Stimulated activated CD4-positive, alpha-beta T cell treated with anti-CD3 and anti-CD28 coated beads, Interleukin-12 subunit alpha, Interleukin-12 subunit beta, amount 100 ng/mL, for 24 hours (primary cell): ENCODE results near the gene HACD3.

Source experiments
- DNase-seq, 2 experiments: peaks; one replicate each; pipeline ENCODE4 v3.0.0-alpha.2; 2020; ENCODE audit warnings: low read depth in 2 of 2

HACD3 gene

DNA sequence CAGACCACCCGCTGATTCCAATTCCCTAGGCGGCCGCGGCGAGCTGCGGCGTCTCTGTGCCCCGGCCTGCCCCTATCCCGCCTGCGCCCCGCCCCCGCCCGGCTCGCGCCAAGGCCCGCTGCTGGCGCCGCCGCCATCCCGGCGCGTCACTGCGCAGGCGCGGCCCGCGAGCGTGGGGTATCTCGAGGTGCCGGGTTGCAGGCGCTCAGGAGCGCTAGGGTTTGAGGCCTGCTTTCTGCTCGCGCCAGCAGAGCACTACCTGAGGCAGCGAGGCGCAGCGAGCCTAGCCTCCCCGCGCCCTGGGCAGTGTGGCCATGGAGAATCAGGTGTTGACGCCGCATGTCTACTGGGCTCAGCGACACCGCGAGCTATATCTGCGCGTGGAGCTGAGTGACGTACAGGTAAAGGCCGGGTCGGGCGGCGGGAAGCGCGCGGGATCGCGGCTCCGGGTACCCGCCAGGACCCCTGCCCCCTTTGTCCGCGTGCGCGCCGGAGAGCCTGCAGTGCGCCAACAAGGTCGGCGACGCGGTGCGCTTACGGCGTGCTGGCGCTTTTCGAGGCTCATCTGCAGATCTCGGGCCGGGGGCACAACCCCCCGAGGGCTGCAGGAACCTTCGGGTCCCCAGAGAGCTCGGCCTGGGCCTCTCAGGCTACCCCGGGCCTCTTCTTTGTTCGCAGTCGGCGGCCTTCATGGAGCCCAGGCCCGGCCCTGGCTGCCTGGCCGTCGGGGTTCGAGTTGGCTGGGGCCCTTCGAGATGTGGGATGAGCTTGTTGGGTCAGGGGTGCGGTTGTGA, at the start of gene HACD3:
Gene HACD3, plus strand, starts transcription at position 146 of the 794 bp plus-strand sequence. Its CDS starts 169 bp downstream, at position 315.
- peak; percentile 74 to 90 for DNase-seq

DNA sequence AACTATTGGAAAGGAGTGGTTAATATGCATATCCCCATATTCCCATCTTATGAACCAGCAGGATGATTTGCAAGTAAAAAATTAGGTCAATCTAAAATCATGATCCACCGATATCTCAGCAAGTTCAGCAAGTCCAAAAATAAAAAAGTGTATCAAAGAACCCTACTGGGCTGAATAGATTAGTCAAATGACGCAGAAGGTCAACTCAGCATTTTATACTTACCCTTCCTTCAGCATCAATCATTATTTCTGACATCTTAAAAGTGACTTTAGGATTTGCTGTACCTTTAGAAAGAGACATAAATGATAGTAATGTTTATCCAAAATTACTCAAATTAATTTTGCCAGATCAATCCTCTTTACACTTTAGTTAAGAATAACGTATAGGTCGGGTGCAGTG, 45.4 kb upstream of the HACD3 start:
- DNase-seq: no peak

DNA sequence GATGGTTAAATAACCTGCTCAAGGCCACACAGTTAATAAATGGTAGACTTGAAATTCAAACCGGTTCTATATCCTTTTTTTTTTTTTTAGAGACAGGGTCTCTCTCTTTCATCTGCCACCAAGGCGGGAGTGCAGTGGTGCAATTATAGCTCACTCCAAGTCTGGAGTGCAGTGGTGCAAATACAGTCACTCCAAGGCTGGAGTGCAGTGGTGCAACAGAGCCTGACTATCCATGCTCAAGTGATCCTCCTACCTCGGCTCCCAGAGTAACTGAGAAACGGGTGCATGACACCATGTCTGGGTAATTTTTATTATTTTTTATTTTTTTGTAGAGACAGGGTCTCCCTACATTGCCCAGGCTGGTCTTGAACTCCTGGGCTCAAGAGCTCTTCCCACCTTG, 36.2 kb upstream of the HACD3 start:
- no peak for DNase-seq

DNA sequence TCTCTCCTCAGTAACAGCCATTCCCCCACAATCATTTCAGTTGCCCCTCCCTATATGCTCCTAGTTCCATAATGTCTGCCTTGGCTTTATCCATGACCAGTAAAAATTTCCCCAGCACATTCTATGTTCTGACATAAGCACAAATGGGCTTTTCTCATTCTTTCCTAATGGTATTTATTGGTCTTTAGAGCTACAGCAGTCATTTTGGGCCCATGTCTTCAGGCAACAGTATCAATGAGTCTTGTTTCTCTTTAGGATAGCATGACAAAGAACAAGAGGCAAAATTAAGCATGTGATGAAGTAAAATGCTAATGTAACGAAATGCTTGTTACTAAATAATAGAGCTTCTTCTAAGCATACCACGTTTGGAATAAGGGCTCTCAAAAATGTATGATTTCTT, 20.9 kb upstream of the HACD3 start:
- DNase-seq: no peak

DNA sequence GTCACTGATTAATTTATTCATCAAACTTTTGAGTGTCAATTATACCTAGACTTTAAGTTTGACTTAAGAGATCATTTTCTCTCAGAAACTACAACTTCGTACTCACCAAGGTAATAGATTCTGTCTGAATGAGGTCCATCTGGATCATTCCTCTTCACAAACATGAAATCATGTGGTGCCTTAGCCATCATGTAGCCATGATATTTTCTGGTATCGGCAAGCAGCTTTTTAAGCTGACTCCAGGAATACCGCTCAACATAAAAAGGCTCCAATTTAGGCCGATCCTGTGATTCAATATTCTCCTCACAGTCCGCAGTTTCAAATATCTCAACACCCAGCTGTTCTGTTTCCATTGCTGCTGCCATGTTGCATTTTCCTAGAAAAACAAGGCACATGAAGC, 18.1 kb upstream of the HACD3 start:
- no peak for DNase-seq

DNA sequence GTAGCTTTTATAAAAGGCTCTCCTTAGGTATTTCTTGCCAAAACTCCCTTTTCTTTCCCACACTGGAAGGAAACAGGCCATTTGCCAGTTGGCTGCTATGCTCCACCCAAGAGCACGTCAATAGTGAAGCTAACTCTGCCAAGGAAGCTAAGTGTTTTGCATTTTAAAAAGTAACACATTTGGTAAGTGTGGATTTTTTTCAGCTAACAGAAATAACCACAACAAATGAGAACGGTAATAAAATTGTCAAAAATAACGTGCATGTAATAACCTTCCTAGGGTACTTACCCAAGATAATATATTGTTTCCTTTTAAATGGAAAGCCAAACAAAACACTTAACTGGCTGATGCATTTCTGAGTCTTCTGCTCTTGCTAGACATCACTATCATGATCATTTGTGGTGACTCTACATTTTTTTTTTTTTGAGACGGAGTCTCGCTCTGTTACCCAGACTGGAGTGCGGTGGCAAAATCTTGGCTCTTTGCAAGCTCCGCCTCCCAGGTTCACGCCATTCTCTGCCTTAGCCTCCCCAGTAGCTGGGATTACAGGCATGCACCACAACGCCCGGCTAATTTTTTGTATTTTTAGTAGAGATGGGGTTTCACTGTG, 17.4 kb upstream of the HACD3 start:
- DNase-seq: no peak

GRCh38 chr15:65516997-65517865, 13.0 kb upstream of the HACD3 start, which contains the start of gene DPP8:
Gene DPP8, minus strand, starts transcription at chr15:65517689. Its CDS starts 5,136 bp downstream, at chr15:65512553.
- DNase-seq: peak; percentile 90 to 91

DNA sequence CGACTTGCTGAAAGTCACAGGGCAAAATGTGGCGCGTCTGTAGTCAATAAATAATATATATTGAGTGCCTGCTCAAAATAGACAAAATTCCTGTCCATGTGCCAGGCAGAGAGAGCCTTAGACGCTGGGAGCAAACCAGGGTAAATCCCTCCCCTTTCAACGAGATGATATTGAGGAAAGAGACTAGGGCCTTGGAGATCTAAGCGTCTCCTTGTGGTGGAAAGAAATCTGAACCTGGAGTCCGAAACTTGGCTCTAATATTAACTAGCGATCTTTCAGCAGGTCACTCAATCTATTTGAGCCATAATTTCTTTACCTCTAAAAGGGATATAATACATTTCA, 12.4 kb upstream of the HACD3 start:
- DNase-seq: no peak

- no peak for DNase-seq
Measured at GRCh38 chr15:65518633-65519285, 11.5 kb upstream of the HACD3 start.

- DNase-seq: no peak
Measured at GRCh38 chr15:65521350-65521749, 8.9 kb upstream of the HACD3 start.

DNA sequence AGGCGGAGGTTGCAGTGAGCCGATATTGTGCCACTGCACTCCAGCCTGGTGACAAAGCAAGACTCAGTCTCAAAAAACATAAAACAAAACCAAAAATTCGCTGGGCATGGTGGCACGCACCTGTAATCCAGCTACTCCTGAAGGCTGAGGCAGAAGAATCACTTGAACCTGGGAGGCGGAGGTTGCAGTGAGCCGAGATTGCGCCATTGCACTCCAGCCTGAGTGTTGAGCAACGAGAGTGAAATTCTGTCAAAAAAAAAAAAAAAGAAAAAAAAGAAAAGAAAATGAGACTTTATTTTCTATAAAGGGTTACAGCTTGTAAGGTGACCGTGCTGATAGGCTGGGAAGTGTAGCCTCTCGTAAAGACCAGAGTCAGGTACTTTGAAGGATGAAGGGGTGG, 6.0 kb upstream of the HACD3 start:
- DNase-seq: no peak

DNA sequence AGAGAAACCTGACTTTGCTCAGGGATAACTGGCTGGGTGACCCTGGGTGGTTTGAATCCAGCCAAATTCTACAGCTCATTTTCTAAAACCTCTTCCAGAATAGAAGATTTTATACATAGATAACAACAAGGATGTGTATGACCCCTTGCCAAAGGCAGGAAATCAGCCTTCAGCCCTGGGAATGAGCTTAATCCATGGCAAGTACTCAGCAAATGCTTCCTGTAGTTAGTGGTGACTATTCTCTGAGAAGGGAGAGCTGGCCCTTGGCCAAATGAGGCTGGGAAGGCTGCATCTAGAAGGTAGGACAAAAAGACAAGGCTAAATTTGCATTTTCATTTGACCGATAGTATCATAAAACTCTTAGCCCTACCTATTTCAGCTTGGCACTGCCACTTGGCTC, 4.6 kb upstream of the HACD3 start:
- no peak for DNase-seq

GRCh38 chr15:65528461-65529060, 1.7 kb upstream of the HACD3 start:
- DNase-seq: no peak

DNA sequence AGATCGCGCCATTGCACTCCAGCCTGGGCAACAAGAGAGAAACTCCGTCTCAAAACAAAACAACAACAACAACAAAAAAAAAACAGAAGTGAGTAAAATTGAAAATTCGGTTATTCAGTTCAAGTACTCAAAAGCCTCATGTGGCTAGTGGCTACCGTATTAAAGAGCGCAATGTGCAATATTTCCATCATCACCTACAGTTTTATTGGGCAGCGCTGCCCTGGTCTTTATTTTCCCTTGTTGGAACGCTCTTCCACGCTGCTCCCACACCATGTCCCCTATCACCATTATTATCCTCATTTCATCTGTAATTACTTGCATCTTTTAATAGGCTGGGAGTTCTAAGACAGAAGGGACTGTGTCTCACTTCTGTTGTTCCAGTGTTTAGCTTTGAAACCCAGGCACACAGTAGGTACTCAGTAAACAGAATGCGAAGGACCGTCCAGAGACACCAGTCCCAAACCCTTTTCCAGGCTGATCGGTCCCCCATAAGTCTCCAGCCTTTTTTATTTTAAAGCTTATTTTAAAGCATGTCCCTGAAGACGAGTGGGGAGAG, 423 bp upstream of the HACD3 start:
- no peak for DNase-seq

- no peak for DNase-seq
Measured at GRCh38 chr15:65532738-65533051, 2.4 kb downstream of the HACD3 start.

DNA sequence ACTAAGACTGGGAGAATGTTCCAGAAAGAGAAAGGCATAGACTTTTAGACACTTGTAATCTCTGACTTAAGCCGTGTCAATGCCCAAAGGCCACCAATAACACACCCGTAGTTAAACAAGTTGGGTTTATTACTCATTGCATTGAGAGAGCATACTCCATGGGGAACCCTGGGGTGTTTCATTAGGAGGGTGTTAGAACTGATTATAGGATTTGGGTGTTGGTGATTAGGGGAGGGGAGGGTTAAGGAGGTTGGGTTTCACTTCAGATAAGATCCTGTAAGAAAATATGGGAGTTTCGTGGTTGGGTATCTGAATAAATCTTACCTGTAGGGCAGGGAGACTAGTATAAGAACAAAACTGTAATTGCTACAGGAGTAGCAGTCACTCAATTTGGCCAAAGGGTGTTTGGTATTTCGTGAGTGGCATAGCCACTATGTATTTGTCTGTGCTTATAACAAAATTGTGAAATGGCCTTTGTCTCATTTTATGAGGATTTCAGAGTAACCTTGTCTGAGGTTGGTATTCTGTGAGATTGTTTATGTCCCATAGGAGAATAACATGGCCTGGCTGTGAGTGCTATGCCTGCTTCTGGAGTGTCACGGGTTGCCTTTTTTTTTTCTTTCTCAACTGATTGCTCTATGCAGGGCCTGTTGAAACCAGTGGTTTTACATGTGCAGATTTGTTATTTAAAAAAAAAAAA, 2.9 kb downstream of the HACD3 start:
- DNase-seq: no peak

DNA sequence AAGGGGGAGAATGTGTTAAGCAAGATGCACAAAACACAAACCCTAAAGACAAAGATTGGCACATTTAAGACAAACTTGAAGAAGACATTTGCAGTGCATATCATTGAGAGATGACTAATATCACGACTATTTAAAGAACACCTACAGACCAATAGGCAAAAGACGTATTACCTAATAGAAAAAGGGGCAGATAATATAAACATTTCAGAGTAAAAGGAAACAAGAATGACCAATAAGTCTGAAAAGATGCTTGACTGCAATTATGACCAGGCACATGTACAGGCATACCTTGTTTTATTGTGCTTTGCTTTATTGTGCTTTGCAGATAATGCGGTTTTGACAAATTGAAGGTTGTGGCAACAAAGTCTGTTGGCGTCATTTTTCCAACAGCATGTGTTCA, 4.9 kb downstream of the HACD3 start:
- no peak for DNase-seq

GRCh38 chr15:65540314-65540713, 10.1 kb downstream of the HACD3 start:
- DNase-seq: no peak

- no peak for DNase-seq
Measured at GRCh38 chr15:65541231-65541820, 11.1 kb downstream of the HACD3 start.

DNA sequence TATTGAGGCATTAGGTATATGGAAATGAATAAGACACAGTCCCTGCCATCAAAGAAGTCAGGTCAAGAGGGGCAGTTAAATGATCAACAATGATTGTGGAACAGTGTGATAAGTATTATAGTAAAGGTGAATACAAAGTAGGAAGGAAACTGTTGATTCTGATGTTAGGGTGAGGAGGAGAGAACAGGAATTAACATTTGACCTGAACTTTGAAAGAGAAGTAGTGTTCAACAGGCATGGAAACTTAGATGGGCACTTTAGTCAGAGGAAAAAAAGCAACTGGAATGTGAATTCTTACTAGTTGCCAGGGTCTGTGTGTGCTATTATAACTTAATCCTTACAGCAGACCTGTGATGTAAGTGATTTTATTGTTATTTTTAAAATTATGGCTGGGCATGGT, 17.6 kb downstream of the HACD3 start:
- DNase-seq: no peak
